MM.1S (cell line): ENCODE results near the gene NR5A2.

Experiments used
- DNase-seq: peaks from one replicate; pipeline ENCODE4 v3.0.0-alpha.2; 2015
- H2AFZ ChIP-seq: fragments of 300-600 bp; sonication (generic); 2 replicates; pipeline ENCODE4 v1.6.0; 2016; ENCODE audit warnings: antibody characterized with exemption, low read length
- H3F3A ChIP-seq: fragments of 300-600 bp; sonication (generic); 2 replicates; pipeline ENCODE4 v1.6.1; 2016; ENCODE audit warnings: mild to moderate bottlenecking, antibody characterized with exemption, low read length, moderate library complexity, mixed read lengths; ENCODE audit not compliant: insufficient read depth
- H3K27ac ChIP-seq: fragments of 300-600 bp; sonication (generic); 2 replicates; pipeline ENCODE4 v1.5.1; 2016; ENCODE audit warnings: mild to moderate bottlenecking, low read length
- H3K27me3 ChIP-seq: fragments of 300-600 bp; sonication (generic); replicated peaks from 2 replicates; pipeline ENCODE4 v1.6.0; 2016; ENCODE audit warnings: low read length; ENCODE audit not compliant: insufficient read depth
- H3K36me3 ChIP-seq: fragments of 300-600 bp; sonication (generic); replicated peaks from 2 replicates; pipeline ENCODE4 v1.6.1; 2016; ENCODE audit warnings: mild to moderate bottlenecking, low read length, mixed read lengths; ENCODE audit not compliant: insufficient read depth
- H3K4me1 ChIP-seq: fragments of 300-600 bp; sonication (generic); 2 replicates; pipeline ENCODE4 v1.6.1; 2016; ENCODE audit warnings: low read length, mixed read lengths
- H3K4me2 ChIP-seq: fragments of 300-600 bp; sonication (generic); 2 replicates; pipeline ENCODE4 v1.6.0; 2016; ENCODE audit warnings: low read depth, low read length
- H3K4me3 ChIP-seq: fragments of 300-600 bp; sonication (generic); 2 replicates; pipeline ENCODE4 v1.5.1; 2016; ENCODE audit warnings: low read length, mixed read lengths
- H3K79me2 ChIP-seq: fragments of 300-600 bp; sonication (generic); 2 replicates; pipeline ENCODE4 v1.6.1; 2016; ENCODE audit warnings: mixed run types, low read length, mixed read lengths
- H3K9ac ChIP-seq: fragments of 300-600 bp; sonication (generic); 2 replicates; pipeline ENCODE4 v1.6.1; 2016; ENCODE audit warnings: low read length, mixed read lengths
- H3K9me2 ChIP-seq: fragments of 300-600 bp; sonication (generic); replicated peaks from 2 replicates; pipeline ENCODE4 v1.6.1; 2016; ENCODE audit warnings: mild to moderate bottlenecking, low read length, mixed read lengths; ENCODE audit not compliant: insufficient read depth
- H3K9me3 ChIP-seq: fragments of 300-600 bp; sonication (generic); replicated peaks from 2 replicates; pipeline ENCODE4 v1.6.1; 2016; ENCODE audit warnings: mild to moderate bottlenecking, low read length, mixed read lengths; ENCODE audit not compliant: insufficient read depth
- H4K20me1 ChIP-seq: fragments of 300-600 bp; sonication (generic); 2 replicates; pipeline ENCODE4 v1.6.1; 2016; ENCODE audit warnings: mild to moderate bottlenecking, low read length, moderate library complexity, mixed read lengths; ENCODE audit not compliant: insufficient read depth
- CTCF ChIP-seq: fragments of 300-600 bp; sonication (generic); IDR thresholded peaks from 2 replicates; pipeline ENCODE4 v1.5.1; 2016; ENCODE audit warnings: antibody characterized with exemption, low read length, mixed read lengths
- EZH2 ChIP-seq: fragments of 300-600 bp; sonication (generic); optimal IDR thresholded peaks from 2 replicates; pipeline ENCODE3; 2017; ENCODE audit warnings: low read depth, mild to moderate bottlenecking, antibody characterized with exemption, low read length, mixed read lengths
- EZH2phosphoT487 ChIP-seq: fragments of 300-600 bp; sonication (generic); IDR thresholded peaks from 2 replicates; pipeline ENCODE4 v1.6.1; 2018; ENCODE audit warnings: antibody characterized with exemption, low read length

Gene NR5A2

GRCh38 chr1:200153277-200154055 lies 126.0 kb downstream of the NR5A2 start:
- DNase-seq: peak; percentile 15
- TF ChIP-seq EZH2phosphoT487 (no peak), EZH2 (no peak), CTCF (no peak)
- H3K79me2 ChIP-seq: no peaks in the 10 kb centered on the region
- H2AFZ ChIP-seq: no peak overlapping the region
- H3K9me2 ChIP-seq: no peaks in the 10 kb centered on the region
- peaks cover 16% of the 10 kb centered on the region for H3K4me1 ChIP-seq
- H3K27me3 ChIP-seq: no peaks in the 10 kb centered on the region
- no peaks in the 10 kb centered on the region for H4K20me1 ChIP-seq
- no peak overlapping the region for H3K4me3 ChIP-seq
- no peak overlapping the region for H3K9ac ChIP-seq
- H3K9me3 ChIP-seq: no peaks in the 10 kb centered on the region
- H3K4me2 ChIP-seq: no peak overlapping the region
- no peaks in the 10 kb centered on the region for H3F3A ChIP-seq
- no peaks in the 10 kb centered on the region for H3K36me3 ChIP-seq
- H3K27ac ChIP-seq: no peak overlapping the region

- no peaks in the 10 kb centered on the region for H3K36me3 ChIP-seq
- no peak overlapping the region for H3K4me3 ChIP-seq
- no peak overlapping the region for H3K9ac ChIP-seq
- no peaks in the 10 kb centered on the region for H3K79me2 ChIP-seq
- DNase-seq: peak; percentile 79
- H3K9me3 ChIP-seq: no peaks in the 10 kb centered on the region
- no peak overlapping the region for H2AFZ ChIP-seq
- peaks cover 16% of the 10 kb centered on the region for H3K4me1 ChIP-seq
- TF ChIP-seq CTCF (no peak), EZH2phosphoT487 (no peak), EZH2 (no peak)
- 0 out of 2 replicates have a peak overlapping the region, but pooled peaks have one; percentile 3 for H3K4me2 ChIP-seq
- H3K27ac ChIP-seq: no peak overlapping the region
- H3K27me3 ChIP-seq: no peaks in the 10 kb centered on the region
- H3K9me2 ChIP-seq: no peaks in the 10 kb centered on the region
- H4K20me1 ChIP-seq: no peaks in the 10 kb centered on the region
- H3F3A ChIP-seq: no peaks in the 10 kb centered on the region
These were observed 126.7 kb downstream of the NR5A2 start for GRCh38 chr1:200154069-200154767.

GRCh38 chr1:200157715-200158114 lies 130.2 kb downstream of the NR5A2 start:
- peaks cover 15% of the 10 kb centered on the region for H3K4me1 ChIP-seq
- no peak overlapping the region for H3K9ac ChIP-seq
- no peaks in the 10 kb centered on the region for H4K20me1 ChIP-seq
- H3K79me2 ChIP-seq: no peaks in the 10 kb centered on the region
- no peak for DNase-seq
- H3K4me2 ChIP-seq: no peak overlapping the region
- H3K9me2 ChIP-seq: no peaks in the 10 kb centered on the region
- no peaks in the 10 kb centered on the region for H3K9me3 ChIP-seq
- no peak for TF ChIP-seq EZH2phosphoT487
- no peak for TF ChIP-seq CTCF
- no peak for TF ChIP-seq EZH2
- H2AFZ ChIP-seq: no peak overlapping the region
- no peaks in the 10 kb centered on the region for H3K36me3 ChIP-seq
- no peak overlapping the region for H3K4me3 ChIP-seq
- H3K27ac ChIP-seq: no peak overlapping the region
- H3F3A ChIP-seq: no peaks in the 10 kb centered on the region
- no peaks in the 10 kb centered on the region for H3K27me3 ChIP-seq
